ENCODE results near the gene IGSF23. TPM values are rescaled to one million over a fixed set of nuclear protein-coding genes. Genes with fewer than 3 reads are reported as not detected.

Gene IGSF23
- total and polyA plus RNA-seq, 2 of the 13 experiments (the other 11 are each of a cell fraction or from before 2014, with no cell fraction given) = 2.3 to 8.8 TPM

- H3K9ac ChIP-seq (ENCODE audit: insufficient read depth, low read depth, low read length) = no peak overlapping the region
- in situ Hi-C loops (cut with HindIII; ENCODE audit: extremely low pct_ligation_motif_present, low pct_unique_long_range_greater_than_20kb) = loop anchor here (10.0 kb wide), 1 partner anchor 197 kb away; the partner anchor contains the start of gene CBLC
- no peak overlapping the region for H3K4me3 ChIP-seq (replicated peaks in 1 of 3; ENCODE audit: insufficient read depth in 1 of 3, low read depth in 2 of 3, low read length in 3 of 3)
- H3K9me3 ChIP-seq (ENCODE audit: low read length) = no peaks in the 10 kb centered on the region
- H3K27ac ChIP-seq (ENCODE audit: extremely low read length, insufficient read depth, low read length) = no peak overlapping the region
- no peaks in the 10 kb centered on the region for H4K20me1 ChIP-seq (ENCODE audit: insufficient read depth, low read length)
- ChIA-PET POLR2A (interaction anchor here (1.0 to 1.3 kb wide), 2 partner anchors 76 to 80 kb away, joined by 4 to 5 read pairs; no protein-coding TSS in a partner anchor), CTCF (ENCODE audit: low intra/inter-chr PET ratio, low total read pairs) (interaction anchor here (1.2 to 2.9 kb wide), 3 partner anchors 33 to 80 kb away, joined by 4 to 27 read pairs (median 5); no protein-coding TSS in a partner anchor)
- DNase-seq (ENCODE audit: low spot score) = no peak
- H3K36me3 ChIP-seq (replicated peaks in 1 of 2; ENCODE audit: control insufficient read depth in 1 of 2, insufficient read depth in 2 of 2, low read length in 2 of 2) = no peaks in the 10 kb centered on the region
- no peak overlapping the region for H2AFZ ChIP-seq (ENCODE audit: low read length)
- BruUV-seq (replicated peaks) = no TSS peak
- ATAC-seq = no peak
- no peak overlapping the region for H3K4me2 ChIP-seq (ENCODE audit: low read depth, low read length)
- H3K79me2 ChIP-seq (ENCODE audit: insufficient read depth, low read length) = no peaks in the 10 kb centered on the region
- FAIRE-seq = no peak
- TF ChIP-seq CREB1 (IDR thresholded peaks at IDR 0.05) (no peak), CREB1 (CRISPR knock-in tag; IDR thresholded peaks at IDR 0.05) (0 out of 2 replicates have a peak, but pooled peaks have one; percentile 16), ZSCAN31 (CRISPR knock-in tag; IDR thresholded peaks at IDR 0.05; ENCODE audit: low read depth) (no peak)
- intact Hi-C loops (cut with micrococcal nuclease; ENCODE audit: unreplicated experiment) = loop anchor here (1.0 to 5.0 kb wide), 2 partner anchors 35 to 80 kb away; partner anchors contain the start of gene IGSF23
- H3K4me1 ChIP-seq (ENCODE audit: insufficient read depth, low read length) = peaks cover 25% of the 10 kb centered on the region
- WGBS (ENCODE audit: low lambda C conversion rate) = 0% methylated on average over 1 of the region's 1 CpG
- H3K27me3 ChIP-seq (ENCODE audit: control insufficient read depth in 1 of 2, insufficient read depth in 2 of 2, low read length in 2 of 2) = no peaks in the 10 kb centered on the region
Observed at GRCh38 chr19:44577566-44577874, 35.8 kb upstream of the IGSF23 start.

- intact Hi-C loops (cut with micrococcal nuclease; ENCODE audit: unreplicated experiment) = loop anchor here (5.0 kb wide), 1 partner anchor 32 kb away; the partner anchor contains the start of gene IGSF23
- H3K27me3 ChIP-seq (ENCODE audit: control insufficient read depth in 1 of 2, insufficient read depth in 2 of 2, low read length in 2 of 2) = no peaks in the 10 kb centered on the region
- no peaks in the 10 kb centered on the region for H3K79me2 ChIP-seq (ENCODE audit: insufficient read depth, low read length)
- H3K4me1 ChIP-seq (ENCODE audit: insufficient read depth, low read length) = peaks cover 24% of the 10 kb centered on the region
- ATAC-seq (no peak), FAIRE-seq (no peak), DNase-seq (ENCODE audit: low spot score) (no peak)
- no TSS peak for BruUV-seq (replicated peaks)
- no peak overlapping the region for H3K9ac ChIP-seq (ENCODE audit: insufficient read depth, low read depth, low read length)
- H3K36me3 ChIP-seq (replicated peaks in 1 of 2; ENCODE audit: control insufficient read depth in 1 of 2, insufficient read depth in 2 of 2, low read length in 2 of 2) = no peaks in the 10 kb centered on the region
- WGBS (ENCODE audit: low lambda C conversion rate) = 62% methylated on average over 5 of the region's 5 CpGs
- no peak overlapping the region for H3K4me3 ChIP-seq (replicated peaks in 1 of 3; ENCODE audit: insufficient read depth in 1 of 3, low read depth in 2 of 3, low read length in 3 of 3)
- TF ChIP-seq GTF2F1 (IDR thresholded peaks at IDR 0.05; ENCODE audit: low read length) (no peak), GZF1 (CRISPR knock-in tag; IDR thresholded peaks at IDR 0.05) (no peak), HNRNPK (IDR thresholded peaks at IDR 0.05; ENCODE audit: low read depth, low read length, poor library complexity, severe bottlenecking) (no peak), KMT2B (CRISPR knock-in tag; IDR thresholded peaks at IDR 0.05) (no peak), PRDM10 (CRISPR knock-in tag; IDR thresholded peaks at IDR 0.05; ENCODE audit: low read depth) (no peak), MXD3 (CRISPR knock-in tag; IDR thresholded peaks at IDR 0.05) (no peak), ELF1 (CRISPR knock-in tag; IDR thresholded peaks at IDR 0.05) (no peak)
- H3K9me3 ChIP-seq (ENCODE audit: low read length) = no peaks in the 10 kb centered on the region
- H3K4me2 ChIP-seq (ENCODE audit: low read depth, low read length) = no peak overlapping the region
- CTCF ChIA-PET (ENCODE audit: low intra/inter-chr PET ratio, low total read pairs) = no interaction called here
- H3K27ac ChIP-seq (ENCODE audit: extremely low read length, insufficient read depth, low read length) = no peak overlapping the region
- no peaks in the 10 kb centered on the region for H4K20me1 ChIP-seq (ENCODE audit: insufficient read depth, low read length)
- in situ Hi-C loops (cut with HindIII; ENCODE audit: extremely low pct_ligation_motif_present, low pct_unique_long_range_greater_than_20kb) = loop anchor here (10.0 kb wide), 1 partner anchor 195 kb away; the partner anchor contains the start of gene CBLC
- H2AFZ ChIP-seq (ENCODE audit: low read length) = no peak overlapping the region
- POLR2A ChIA-PET = interaction anchor here (2.2 kb wide), 1 partner anchor 8 kb away, joined by 5 read pairs; no protein-coding TSS in a partner anchor
Observed at GRCh38 chr19:44579663-44580365, 33.5 kb upstream of the IGSF23 start.
